Measurements from ENCODE around the gene BEGAIN.

GRCh38 chr14:100567009-100567876 is 20.0 kb downstream of the BEGAIN start:
- TF ChIP-seq CTCF (IDR thresholded peaks at IDR 0.05; ENCODE audit: low read length): no peak
- no peak for TF ChIP-seq EZH2 (IDR thresholded peaks at IDR 0.05; ENCODE audit: borderline replicate concordance, low read length)

All from OCI-LY1 (cell line).